Liver (tissue), 3 donors: ENCODE measurements around the gene MDM4.

ENCODE experiments used
- GABPA ChIP-seq, 2 donors: IDR thresholded peaks in 1 of 2; conservative IDR thresholded peaks in 1 of 2; 2 replicates each; pipeline ENCODE4 v1.6.1; 2016; ENCODE audit warnings: antibody characterized with exemption in 2 of 2, mild to moderate bottlenecking in 1 of 2, moderate library complexity in 1 of 2
- NR2F2 ChIP-seq: IDR thresholded peaks from 2 replicates; pipeline ENCODE4 v1.6.1; 2016; ENCODE audit warnings: antibody characterized with exemption
- RXRA ChIP-seq, 2 donors: IDR thresholded peaks; 2 replicates each; pipeline ENCODE4 v1.6.1; 2017 to 2018; ENCODE audit warnings: antibody characterized with exemption in 2 of 2, mild to moderate bottlenecking in 1 of 2
- TAF1 ChIP-seq: conservative IDR thresholded peaks from 2 replicates; pipeline ENCODE4 v1.6.1; 2016; ENCODE audit warnings: antibody characterized with exemption, mild to moderate bottlenecking
- TF ChIP-seq, protein P1 (sequence below): fragments of 150-350 bp; IDR thresholded peaks from 2 replicates; pipeline ENCODE4 v1.5.1; 2017; ENCODE audit warnings: improper control_type of control experiment, low read depth, low read length; ENCODE audit not compliant: missing input control
- TF ChIP-seq, protein P2 (sequence below): IDR thresholded peaks from 2 replicates; pipeline ENCODE4 v1.6.1; 2016; ENCODE audit warnings: antibody characterized with exemption, mild to moderate bottlenecking
- TF ChIP-seq, protein P3 (sequence below): IDR thresholded peaks from 2 replicates; pipeline ENCODE4 v1.6.1; 2016; ENCODE audit warnings: antibody characterized with exemption
- donor health status: healthy.
- donor health status: healthy.

DNA sequence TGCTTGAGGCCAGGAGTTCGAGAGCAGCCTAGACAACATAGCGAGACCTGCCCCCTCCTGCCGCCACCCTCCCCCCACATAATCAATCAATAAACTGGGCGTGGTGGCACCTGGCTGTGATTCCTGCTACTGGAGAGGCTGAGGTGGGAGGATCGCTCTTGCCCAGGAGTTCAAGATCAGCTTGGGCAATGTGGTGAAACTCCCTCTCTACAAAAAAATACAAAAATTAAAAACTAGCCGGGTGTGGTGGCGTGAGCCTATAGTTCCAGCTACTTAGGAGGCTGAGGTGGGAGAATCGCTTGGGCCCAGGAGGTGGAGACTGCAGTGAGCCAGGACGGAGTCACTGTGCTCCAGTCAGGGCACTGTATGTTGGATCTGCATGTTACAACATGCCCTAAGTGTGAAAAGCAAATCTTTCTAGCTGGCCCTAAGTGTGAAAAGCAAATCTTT, 7.0 kb upstream of the MDM4 start:
- TF ChIP-seq, protein P1, sequence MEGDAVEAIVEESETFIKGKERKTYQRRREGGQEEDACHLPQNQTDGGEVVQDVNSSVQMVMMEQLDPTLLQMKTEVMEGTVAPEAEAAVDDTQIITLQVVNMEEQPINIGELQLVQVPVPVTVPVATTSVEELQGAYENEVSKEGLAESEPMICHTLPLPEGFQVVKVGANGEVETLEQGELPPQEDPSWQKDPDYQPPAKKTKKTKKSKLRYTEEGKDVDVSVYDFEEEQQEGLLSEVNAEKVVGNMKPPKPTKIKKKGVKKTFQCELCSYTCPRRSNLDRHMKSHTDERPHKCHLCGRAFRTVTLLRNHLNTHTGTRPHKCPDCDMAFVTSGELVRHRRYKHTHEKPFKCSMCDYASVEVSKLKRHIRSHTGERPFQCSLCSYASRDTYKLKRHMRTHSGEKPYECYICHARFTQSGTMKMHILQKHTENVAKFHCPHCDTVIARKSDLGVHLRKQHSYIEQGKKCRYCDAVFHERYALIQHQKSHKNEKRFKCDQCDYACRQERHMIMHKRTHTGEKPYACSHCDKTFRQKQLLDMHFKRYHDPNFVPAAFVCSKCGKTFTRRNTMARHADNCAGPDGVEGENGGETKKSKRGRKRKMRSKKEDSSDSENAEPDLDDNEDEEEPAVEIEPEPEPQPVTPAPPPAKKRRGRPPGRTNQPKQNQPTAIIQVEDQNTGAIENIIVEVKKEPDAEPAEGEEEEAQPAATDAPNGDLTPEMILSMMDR: no peak
- TF ChIP-seq TAF1 (no peak), RXRA (IDR thresholded peaks at IDR 0.05) (no peak), NR2F2 (no peak), GABPA (IDR thresholded peaks at IDR 0.05 in 1 of 2, conservative IDR thresholded peaks at IDR 0.05 in 1 of 2) (no peak)
- TF ChIP-seq, protein P2, sequence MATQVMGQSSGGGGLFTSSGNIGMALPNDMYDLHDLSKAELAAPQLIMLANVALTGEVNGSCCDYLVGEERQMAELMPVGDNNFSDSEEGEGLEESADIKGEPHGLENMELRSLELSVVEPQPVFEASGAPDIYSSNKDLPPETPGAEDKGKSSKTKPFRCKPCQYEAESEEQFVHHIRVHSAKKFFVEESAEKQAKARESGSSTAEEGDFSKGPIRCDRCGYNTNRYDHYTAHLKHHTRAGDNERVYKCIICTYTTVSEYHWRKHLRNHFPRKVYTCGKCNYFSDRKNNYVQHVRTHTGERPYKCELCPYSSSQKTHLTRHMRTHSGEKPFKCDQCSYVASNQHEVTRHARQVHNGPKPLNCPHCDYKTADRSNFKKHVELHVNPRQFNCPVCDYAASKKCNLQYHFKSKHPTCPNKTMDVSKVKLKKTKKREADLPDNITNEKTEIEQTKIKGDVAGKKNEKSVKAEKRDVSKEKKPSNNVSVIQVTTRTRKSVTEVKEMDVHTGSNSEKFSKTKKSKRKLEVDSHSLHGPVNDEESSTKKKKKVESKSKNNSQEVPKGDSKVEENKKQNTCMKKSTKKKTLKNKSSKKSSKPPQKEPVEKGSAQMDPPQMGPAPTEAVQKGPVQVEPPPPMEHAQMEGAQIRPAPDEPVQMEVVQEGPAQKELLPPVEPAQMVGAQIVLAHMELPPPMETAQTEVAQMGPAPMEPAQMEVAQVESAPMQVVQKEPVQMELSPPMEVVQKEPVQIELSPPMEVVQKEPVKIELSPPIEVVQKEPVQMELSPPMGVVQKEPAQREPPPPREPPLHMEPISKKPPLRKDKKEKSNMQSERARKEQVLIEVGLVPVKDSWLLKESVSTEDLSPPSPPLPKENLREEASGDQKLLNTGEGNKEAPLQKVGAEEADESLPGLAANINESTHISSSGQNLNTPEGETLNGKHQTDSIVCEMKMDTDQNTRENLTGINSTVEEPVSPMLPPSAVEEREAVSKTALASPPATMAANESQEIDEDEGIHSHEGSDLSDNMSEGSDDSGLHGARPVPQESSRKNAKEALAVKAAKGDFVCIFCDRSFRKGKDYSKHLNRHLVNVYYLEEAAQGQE: no peak
- TF ChIP-seq, protein P3, sequence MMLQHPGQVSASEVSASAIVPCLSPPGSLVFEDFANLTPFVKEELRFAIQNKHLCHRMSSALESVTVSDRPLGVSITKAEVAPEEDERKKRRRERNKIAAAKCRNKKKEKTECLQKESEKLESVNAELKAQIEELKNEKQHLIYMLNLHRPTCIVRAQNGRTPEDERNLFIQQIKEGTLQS: no peak
